ENCODE results near the gene NIFK.

- TF ChIP-seq REST (IDR thresholded peaks at IDR 0.05; ENCODE audit: low read depth) (no peak), RAD21 (IDR thresholded peaks at IDR 0.05; ENCODE audit: low read depth) (no peak), EP300 (IDR thresholded peaks at IDR 0.05; ENCODE audit: borderline replicate concordance) (no peak), FOXM1 (IDR thresholded peaks at IDR 0.05; ENCODE audit: borderline replicate concordance, low read depth) (no peak), USF1 (IDR thresholded peaks at IDR 0.05) (no peak), TAF1 (IDR thresholded peaks at IDR 0.05; ENCODE audit: low read depth) (no peak), YY1 (IDR thresholded peaks at IDR 0.05; ENCODE audit: low read depth) (no peak), CREB1 (IDR thresholded peaks at IDR 0.05; ENCODE audit: low read depth) (no peak), MAX (IDR thresholded peaks at IDR 0.05) (no peak), NFIC (IDR thresholded peaks at IDR 0.05) (no peak), CEBPB (IDR thresholded peaks at IDR 0.05) (no peak), EGR1 (IDR thresholded peaks at IDR 0.05) (no peak), ZBTB7A (IDR thresholded peaks at IDR 0.05; ENCODE audit: low read depth) (no peak)
Observed at GRCh38 chr2:121696410-121696930, 40.2 kb downstream of the NIFK start.

Data from Ishikawa (cell line).